22Rv1 (cell line): ENCODE results near the gene CRYBG1.

Experiments
- H3K27ac ChIP-seq: fragments of 450-650 bp; 2 replicates; pipeline ENCODE4 v1.5.1; 2017
- CTCF ChIP-seq: fragments of 450-650 bp; IDR thresholded peaks from 2 replicates; pipeline ENCODE4 v1.5.1; 2017; ENCODE audit warnings: mild to moderate bottlenecking
- ZFX ChIP-seq: fragments of 450-650 bp; IDR thresholded peaks from 2 replicates; pipeline ENCODE4 v1.6.1; 2017; ENCODE audit warnings: antibody characterized with exemption, borderline replicate concordance

Gene CRYBG1

GRCh38 chr6:106415921-106416320, 55.4 kb downstream of the CRYBG1 start:
- no peak for TF ChIP-seq ZFX
- TF ChIP-seq CTCF: no peak
- no peak overlapping the region for H3K27ac ChIP-seq

GRCh38 chr6:106417572-106418147, 57.1 kb downstream of the CRYBG1 start:
- TF ChIP-seq ZFX (no peak), CTCF (no peak)
- H3K27ac ChIP-seq: no peak overlapping the region

- H3K27ac ChIP-seq: no peak overlapping the region
- no peak for TF ChIP-seq ZFX
- TF ChIP-seq CTCF: no peak
Measured at GRCh38 chr6:106419900-106420613, 59.5 kb downstream of the CRYBG1 start.

GRCh38 chr6:106421496-106421895, 61.0 kb downstream of the CRYBG1 start:
- TF ChIP-seq ZFX (no peak), CTCF (no peak)
- no peak overlapping the region for H3K27ac ChIP-seq

GRCh38 chr6:106422534-106422933, 62.0 kb downstream of the CRYBG1 start:
- TF ChIP-seq ZFX (no peak), CTCF (no peak)
- H3K27ac ChIP-seq: no peak overlapping the region

- no peak overlapping the region for H3K27ac ChIP-seq
- TF ChIP-seq ZFX (no peak), CTCF (no peak)
Measured at GRCh38 chr6:106425382-106425781, 64.9 kb downstream of the CRYBG1 start.

- TF ChIP-seq ZFX: no peak
- TF ChIP-seq CTCF: no peak
- H3K27ac ChIP-seq: no peak overlapping the region
Measured at GRCh38 chr6:106426250-106426970, 65.9 kb downstream of the CRYBG1 start.
